NB4 (cell line): ENCODE measurements around the gene NCR2.

ENCODE experiments used
- CTCF ChIP-seq: IDR thresholded peaks from one replicate; pipeline ENCODE4 v1.5.1; 2012; ENCODE audit warnings: low read depth, low read length
- MAX ChIP-seq: IDR thresholded peaks from 2 replicates; pipeline ENCODE4 v1.6.1; 2011; ENCODE audit warnings: low read depth, low read length
- MYC ChIP-seq: IDR thresholded peaks from 2 replicates; pipeline ENCODE4 v1.6.1; 2011; ENCODE audit warnings: low read depth, low read length
- POLR2A ChIP-seq: IDR thresholded peaks from 2 replicates; pipeline ENCODE4 v1.6.1; 2011; ENCODE audit warnings: mild to moderate bottlenecking; ENCODE audit not compliant: insufficient read length; ENCODE audit errors: extremely low read depth

- TF ChIP-seq CTCF: no peak
- no peak for TF ChIP-seq POLR2A
- no peak for TF ChIP-seq MYC
- no peak for TF ChIP-seq MAX
These were observed 3.2 kb upstream of the NCR2 start for GRCh38 chr6:41332241-41332640.
